Activated T-cell treated with anti-CD3 and anti-CD28 coated beads for 1 hour (primary cell): ENCODE measurements around the gene KLF11.

Experiments
- DNase-seq: peaks from one replicate; pipeline ENCODE4 v3.0.0-alpha.2; 2020; ENCODE audit warnings: low read depth

The KLF11 gene

DNA sequence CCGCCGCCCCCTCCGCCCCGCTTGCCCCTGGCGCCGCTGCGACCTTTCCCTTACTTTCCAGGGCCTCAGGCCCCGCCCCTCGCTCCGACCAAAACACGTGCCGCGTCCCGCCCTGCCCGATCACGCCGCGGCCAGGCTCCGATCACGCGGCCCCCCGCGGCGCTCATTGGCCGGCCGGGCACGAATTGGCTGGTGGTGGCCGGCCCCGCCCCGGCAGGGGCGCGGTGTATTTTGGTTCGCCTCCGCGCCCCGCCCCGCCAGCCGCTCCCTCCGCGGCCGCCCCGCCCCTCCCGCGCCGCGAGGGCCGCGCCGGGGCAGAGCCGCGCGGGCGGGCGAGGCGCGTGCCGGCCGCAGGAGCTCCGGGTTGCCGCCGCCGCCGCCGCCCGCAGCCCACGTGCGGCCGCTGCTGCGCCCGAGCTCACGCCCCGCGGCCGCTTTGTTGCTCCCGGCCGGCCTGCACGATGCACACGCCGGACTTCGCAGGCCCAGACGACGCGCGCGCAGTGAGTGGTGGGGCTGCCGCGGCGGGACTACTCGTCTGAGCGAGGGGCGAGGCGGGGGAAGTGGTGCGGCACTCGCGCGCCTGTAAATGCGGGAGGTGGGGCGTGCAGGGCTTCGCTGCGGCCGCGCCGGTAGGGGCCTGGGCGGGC is at the start of gene KLF11:
TSS of gene KLF11 (plus strand) at position 295 of the 650 bp plus-strand sequence. CDS start at position 462, 167 bp downstream.
- DNase-seq = peak; percentile 78

GRCh38 chr2:9994462-9994861 is 48.9 kb upstream of the KLF11 start:
- DNase-seq = no peak

GRCh38 chr2:9995059-9995458 is 48.3 kb upstream of the KLF11 start:
- DNase-seq = no peak

GRCh38 chr2:9996321-9996720 is 47.0 kb upstream of the KLF11 start:
- DNase-seq = no peak

GRCh38 chr2:9997936-9998335 is 45.4 kb upstream of the KLF11 start:
- DNase-seq = no peak

- DNase-seq = no peak
These were observed 44.3 kb upstream of the KLF11 start for GRCh38 chr2:9998916-9999654.

GRCh38 chr2:9999693-10000092 is 43.7 kb upstream of the KLF11 start:
- DNase-seq = no peak

- DNase-seq = no peak
These were observed 42.8 kb upstream of the KLF11 start for GRCh38 chr2:10000541-10000940.

DNA sequence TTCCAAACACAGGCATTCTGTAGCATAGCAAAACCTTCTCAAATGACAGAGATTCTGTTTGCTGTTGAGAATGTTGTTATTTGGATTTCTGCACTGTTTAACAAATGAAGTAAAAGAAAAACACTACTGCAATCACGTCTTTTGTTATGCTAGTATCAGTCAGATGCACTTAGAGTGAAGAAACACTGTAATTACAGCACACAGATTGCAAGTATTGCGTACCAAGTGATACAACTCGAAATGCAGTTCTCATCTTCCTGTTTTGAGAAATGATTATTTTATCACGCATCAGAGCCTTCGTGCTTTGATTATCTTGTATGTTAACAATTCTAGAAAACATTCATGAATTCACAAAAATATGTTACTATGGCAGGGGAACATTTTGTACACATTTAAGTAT is 41.8 kb upstream of the KLF11 start:
- DNase-seq = no peak

GRCh38 chr2:10002109-10002508 is 41.2 kb upstream of the KLF11 start:
- DNase-seq = no peak

DNA sequence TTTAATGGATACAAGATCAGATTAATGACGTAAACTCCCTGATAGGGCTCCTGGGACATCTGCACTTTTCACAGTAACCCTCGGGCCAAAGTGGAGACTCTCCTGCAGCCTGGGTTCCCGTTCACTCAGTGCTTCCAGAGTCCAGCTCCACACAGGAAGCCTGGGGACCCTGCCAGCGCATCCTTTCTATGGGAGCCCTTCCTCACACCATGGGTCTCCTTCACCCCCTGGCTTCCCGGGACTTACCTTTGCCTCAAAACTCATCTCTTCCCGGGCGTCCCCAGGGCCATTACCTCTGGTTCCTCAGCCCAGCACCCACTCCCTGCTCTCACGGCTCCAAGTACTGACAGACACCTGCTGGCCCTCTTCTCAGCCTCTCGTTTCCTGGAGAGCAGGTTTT is 40.7 kb upstream of the KLF11 start:
- DNase-seq = no peak

GRCh38 chr2:10003206-10004125 is 39.9 kb upstream of the KLF11 start:
- DNase-seq = no peak

GRCh38 chr2:10004401-10004800 is 38.9 kb upstream of the KLF11 start:
- no peak for DNase-seq

GRCh38 chr2:10004836-10005235 is 38.5 kb upstream of the KLF11 start:
- DNase-seq = no peak

DNA sequence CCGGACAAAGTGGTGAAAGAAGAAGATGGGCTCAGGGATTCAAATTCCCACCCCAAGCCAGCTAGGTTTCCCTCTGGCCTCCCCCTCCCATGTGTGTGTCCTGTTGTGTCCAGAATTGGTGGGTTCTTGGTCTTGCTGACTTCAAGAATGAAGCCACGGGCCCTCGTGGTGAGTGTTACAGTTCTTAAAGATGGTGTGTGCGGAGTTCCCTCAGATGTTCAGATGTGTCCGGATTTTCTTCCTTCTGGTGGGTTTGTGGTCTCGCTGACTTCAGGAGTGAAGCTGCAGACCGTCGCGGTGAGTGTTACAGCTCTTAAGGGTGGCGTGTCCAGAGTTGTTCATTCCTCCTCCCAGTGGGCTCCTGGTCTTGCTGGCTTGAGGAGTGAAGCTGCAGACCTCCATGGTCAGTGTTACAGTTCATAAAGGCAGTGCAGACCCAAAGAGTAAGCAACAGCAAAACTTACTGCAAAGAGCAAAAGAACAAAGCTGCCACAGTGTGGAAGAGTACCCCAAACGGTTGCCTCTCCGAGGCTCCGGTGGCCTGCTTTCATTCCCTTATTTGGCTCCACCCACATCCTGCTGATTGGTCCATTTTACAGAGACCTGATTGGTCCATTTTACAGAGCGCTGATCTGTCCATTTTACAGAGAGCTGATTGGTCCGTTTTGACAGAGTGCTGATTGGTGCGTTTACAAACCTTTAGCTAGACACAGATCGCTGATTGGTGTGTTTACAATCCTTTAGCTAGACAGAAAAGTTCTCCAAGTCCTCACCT is 37.7 kb upstream of the KLF11 start:
- DNase-seq = no peak

DNA sequence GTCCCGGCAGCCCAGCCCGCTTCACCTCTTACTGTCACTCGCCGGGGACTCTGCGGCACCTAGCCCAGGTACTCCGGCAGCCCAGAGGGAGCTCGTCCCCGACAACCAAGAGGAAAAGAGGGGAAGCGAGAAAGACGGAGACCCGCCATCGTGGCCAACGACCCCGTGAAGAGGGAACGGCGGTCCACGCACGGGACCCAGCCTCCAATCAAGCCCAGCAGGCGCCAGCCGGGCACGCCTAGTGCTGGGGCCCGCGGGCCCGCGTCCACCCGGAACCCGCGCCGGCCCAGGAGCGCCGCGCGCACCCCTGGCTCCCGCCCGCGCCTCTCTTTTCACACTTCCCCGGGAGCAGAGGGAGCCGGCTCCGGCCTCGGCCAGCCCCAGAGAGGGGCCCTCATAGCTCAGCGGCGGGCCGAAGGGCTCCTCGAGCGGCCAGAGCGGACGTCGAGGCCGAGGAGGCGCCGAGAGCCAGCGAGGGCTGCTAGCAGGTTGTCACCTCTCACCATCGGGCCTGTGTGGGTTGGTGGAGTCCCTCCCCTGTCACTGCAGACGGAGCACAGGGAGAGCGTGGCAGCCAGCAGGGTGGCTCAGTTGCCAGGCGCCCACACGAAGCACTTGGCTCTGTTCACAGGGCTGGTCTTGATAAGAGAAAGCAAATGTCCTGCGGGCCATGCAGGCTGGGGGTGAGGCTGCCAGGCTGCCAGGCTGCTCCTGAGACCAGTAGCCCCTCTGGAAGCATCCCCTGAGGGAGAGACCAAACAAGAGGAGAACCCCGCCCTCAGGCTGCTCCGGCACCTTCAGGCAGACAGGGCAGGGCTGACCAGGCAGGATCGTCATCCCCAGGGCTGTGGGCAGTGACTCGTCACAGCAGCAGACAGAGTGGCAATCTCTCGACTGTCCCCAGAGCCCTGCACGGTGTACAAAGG is 36.9 kb upstream of the KLF11 start:
- no peak for DNase-seq

- DNase-seq = no peak
These were observed 35.9 kb upstream of the KLF11 start for GRCh38 chr2:10007435-10007834.

GRCh38 chr2:10007921-10008808 is 35.2 kb upstream of the KLF11 start:
- DNase-seq = no peak

GRCh38 chr2:10008809-10009176 is 34.6 kb upstream of the KLF11 start:
- no peak for DNase-seq

DNA sequence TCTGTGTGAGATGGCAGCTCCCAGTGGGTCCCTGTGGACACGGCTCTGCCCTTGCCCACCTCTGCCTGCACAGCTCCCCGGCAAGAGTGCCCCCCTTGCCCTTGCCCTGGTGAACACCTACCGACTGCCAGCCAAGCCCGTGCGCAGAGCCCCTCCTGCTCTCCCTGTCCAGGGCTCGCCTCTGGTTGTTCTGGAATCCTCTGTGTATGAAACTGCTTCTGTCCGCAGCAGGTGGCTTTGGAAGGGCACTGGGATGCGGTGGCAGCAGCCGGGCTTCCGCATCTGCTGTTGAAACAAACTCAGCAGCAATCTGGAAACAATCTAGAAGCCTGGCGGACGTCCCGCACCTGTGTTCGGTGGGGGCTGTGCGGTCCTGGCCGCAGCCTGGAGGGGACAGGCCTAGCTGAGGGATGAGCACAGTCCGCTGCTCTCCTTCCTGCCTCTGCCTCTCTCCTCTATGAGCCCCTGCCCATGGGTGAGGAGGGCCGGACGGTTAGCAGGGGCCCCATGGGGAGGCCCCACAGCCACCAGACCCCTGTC is 34.0 kb upstream of the KLF11 start:
- DNase-seq = no peak
